Left lung (tissue), 8 donors: ENCODE data around the gene LEMD1. TPM values are rescaled to one million over a fixed set of nuclear protein-coding genes. Genes with fewer than 3 reads are reported as not detected.

Experiments used
- microRNA-seq, 2 donors: library from miRNA; unstranded; fragments of <30 nt; microRNA quantifications; one replicate each; pipeline ENCODE4, GENCODE V29; 2019
- polyA plus RNA-seq, 6 donors: library from polyadenylated mRNA; unstranded; fragments of 120-200 nt; gene quantifications; one replicate each; pipeline ENCODE4 v1.2.1, GENCODE V29; 2013; ENCODE audit not compliant: insufficient read length in 6 of 6
- total RNA-seq, 2 donors: library from RNA; stranded (reverse); fragmentation: NEBNext Ultra II Directional; extraction: Animal tissue kit (Norgen Biotek cat#: 25700); gene quantifications; one replicate each; pipeline ENCODE4 v1.2.1, GENCODE V29; 2021
- donor health status: DM: no; HTN: yes; CAD: no.
- donor health status: DM: no; HTN: no; CAD: no.

The LEMD1 gene
- total and polyA plus RNA-seq, 8 donors = 2.1 to 4.4 (median 3.5) TPM

Small RNAs within 50 kb of the gene (microRNA-seq; reads per million reads assigned to microRNA genes)
- 465 to 1,452 reads per million in 2 donors for gene MIR135B

Other genes with a start within 250 kb of the LEMD1 start
- gene DSTYK, start 210.4 kb downstream of the LEMD1 start, total RNA-seq = 10 to 100 TPM; 11.1 to 13.6 TPM
- gene DSTYK, start 210.4 kb downstream of the LEMD1 start, polyA plus RNA-seq = 10 to 100 TPM; 15.9 to 18.4 (median 17.4) TPM
- gene TMCC2, start 194.1 kb downstream of the LEMD1 start, total RNA-seq = 1 to 10 TPM; 3.4 TPM
- 10 to 100 TPM in 4 of 6 donors, 1 to 10 TPM in 2; 8.8 to 17.2 (median 13.9) TPM for gene TMCC2, start 194.1 kb downstream of the LEMD1 start, polyA plus RNA-seq
- 10 to 100 TPM; 10.3 to 12.3 TPM for gene NUAK2, start 100.3 kb downstream of the LEMD1 start, total RNA-seq
- gene NUAK2, start 100.3 kb downstream of the LEMD1 start, polyA plus RNA-seq = 10 to 100 TPM in 1 of 6 donors, 1 to 10 TPM in 5; 6.1 to 10.5 (median 8.1) TPM
- under 1 TPM in 1 of 2 donors, not detected in 1; 0.32 TPM for gene KLHDC8A, start 65.1 kb downstream of the LEMD1 start, total RNA-seq
- 1 to 10 TPM in 4 of 6 donors, under 1 TPM in 2; 0.69 to 1.3 (median 1.1) TPM for gene KLHDC8A, start 65.1 kb downstream of the LEMD1 start, polyA plus RNA-seq
- gene BLACAT1, start 34.0 kb upstream of the LEMD1 start, total RNA-seq = 1 to 10 TPM in 1 of 2 donors, under 1 TPM in 1; 0.55 to 2.7 TPM
- gene BLACAT1, start 34.0 kb upstream of the LEMD1 start, polyA plus RNA-seq = 1 to 10 TPM; 3.6 to 6.5 (median 4.4) TPM
- gene CDK18, start 82.6 kb upstream of the LEMD1 start, total RNA-seq = 10 to 100 TPM; 19.7 to 30.1 TPM
- gene CDK18, start 82.6 kb upstream of the LEMD1 start, polyA plus RNA-seq = 10 to 100 TPM; 18.5 to 25.1 (median 23.4) TPM
- 10 to 100 TPM; 51.5 to 69.9 TPM for gene ELK4, start 210.0 kb upstream of the LEMD1 start, total RNA-seq
- 10 to 100 TPM; 23.6 to 28.4 (median 25.8) TPM for gene ELK4, start 210.0 kb upstream of the LEMD1 start, polyA plus RNA-seq